Mucosa of stomach (tissue), 1 donor: Measurements from ENCODE around the gene DCAF5.
"Not testable (repeated sequence)": the region's sequence is repeated elsewhere in the genome, so short reads cannot be mapped to it uniquely, and the experiment has no call there.

Experiments
- H3K27me3 ChIP-seq: one replicate; pipeline ENCODE4 v1.7.0; 2013; ENCODE audit warnings: mild to moderate bottlenecking, low read length; ENCODE audit not compliant: control insufficient read depth, insufficient read depth
- H3K36me3 ChIP-seq: one replicate; pipeline ENCODE4 v1.7.0; 2013; ENCODE audit warnings: low read length; ENCODE audit not compliant: control insufficient read depth, insufficient read depth
- H3K4me1 ChIP-seq: one replicate; pipeline ENCODE4 v1.7.0; 2013; ENCODE audit warnings: mild to moderate bottlenecking, low read length; ENCODE audit not compliant: control insufficient read depth, insufficient read depth
- H3K4me3 ChIP-seq: one replicate; pipeline ENCODE4 v1.7.0; 2013; ENCODE audit warnings: low read length
- H3K9ac ChIP-seq: one replicate; pipeline ENCODE4 v1.7.0; 2013; ENCODE audit warnings: mild to moderate bottlenecking, low read length, moderate library complexity
- H3K9me3 ChIP-seq: one replicate; pipeline ENCODE4 v1.7.0; 2013; ENCODE audit warnings: mild to moderate bottlenecking, low read length, moderate library complexity; ENCODE audit not compliant: control insufficient read depth
- donor health status: Pancreatic carcinoma.

Gene DCAF5

DNA sequence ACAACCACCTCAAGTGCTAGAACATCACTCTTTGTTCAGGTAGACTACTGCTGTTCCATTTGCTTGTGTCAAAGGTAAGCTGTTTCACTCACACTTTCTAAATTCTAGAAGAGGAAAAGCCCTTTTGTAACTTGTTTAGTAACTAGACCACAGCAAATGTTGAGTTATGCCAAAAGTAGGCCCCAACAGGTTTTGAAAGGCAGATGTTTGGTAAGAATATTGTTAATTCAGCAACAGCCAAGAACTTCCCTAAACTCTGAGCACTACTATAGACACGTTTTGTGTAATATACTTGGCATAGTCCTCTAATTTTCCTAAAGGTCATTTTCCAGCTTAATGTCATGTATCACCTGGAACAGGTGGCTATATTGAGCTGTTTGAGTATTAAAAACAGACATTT is 79.0 kb downstream of the DCAF5 start:
- no peak overlapping the region for H3K4me3 ChIP-seq
- H3K9ac ChIP-seq = no peak overlapping the region
- no peaks in the 10 kb centered on the region for H3K9me3 ChIP-seq
- no peaks in the 10 kb centered on the region for H3K27me3 ChIP-seq
- H3K36me3 ChIP-seq = no peaks in the 10 kb centered on the region
- peaks cover 14% of the 10 kb centered on the region for H3K4me1 ChIP-seq

GRCh38 chr14:69073429-69073828 is 79.5 kb downstream of the DCAF5 start:
- no peaks in the 10 kb centered on the region for H3K9me3 ChIP-seq
- peaks cover 9% of the 10 kb centered on the region for H3K4me1 ChIP-seq
- H3K36me3 ChIP-seq = no peaks in the 10 kb centered on the region
- no peak overlapping the region for H3K9ac ChIP-seq
- no peak overlapping the region for H3K4me3 ChIP-seq
- no peaks in the 10 kb centered on the region for H3K27me3 ChIP-seq

DNA sequence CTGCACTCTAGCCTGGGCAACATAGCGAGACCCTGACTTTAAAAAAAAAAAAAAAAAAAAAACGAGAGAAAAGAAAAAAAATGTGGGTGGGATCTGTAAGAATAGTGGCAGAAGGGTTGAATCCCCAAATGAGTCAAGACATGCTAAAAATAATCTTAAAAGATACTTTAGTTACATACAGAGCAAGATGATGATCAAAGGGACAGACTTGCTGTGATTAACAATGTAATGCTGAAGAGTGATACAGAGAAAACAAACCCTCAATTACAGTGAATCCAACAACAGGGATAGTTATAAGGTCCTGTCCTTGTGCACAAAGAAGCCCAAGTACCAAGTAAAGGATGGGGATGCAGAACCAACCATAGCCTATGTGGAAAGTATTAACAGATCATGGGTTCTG is 80.3 kb downstream of the DCAF5 start:
- Histone ChIP-seq H3K27me3 (no peaks in the 10 kb centered on the region), H3K4me1 (peaks cover under 1% of the 10 kb centered on the region), H3K9me3 (no peaks in the 10 kb centered on the region), H3K4me3 (no peak overlapping the region), H3K9ac (no peak overlapping the region), H3K36me3 (no peaks in the 10 kb centered on the region)

GRCh38 chr14:69068744-69069421 is 84.0 kb downstream of the DCAF5 start:
- H3K9ac ChIP-seq = no peak overlapping the region
- no peaks in the 10 kb centered on the region for H3K4me1 ChIP-seq
- no peaks in the 10 kb centered on the region for H3K36me3 ChIP-seq
- no peaks in the 10 kb centered on the region for H3K9me3 ChIP-seq
- H3K4me3 ChIP-seq = no peak overlapping the region
- H3K27me3 ChIP-seq = no peaks in the 10 kb centered on the region

- Histone ChIP-seq H3K36me3 (no peaks in the 10 kb centered on the region), H3K27me3 (no peaks in the 10 kb centered on the region), H3K4me3 (no peak overlapping the region)
These were observed 86.3 kb downstream of the DCAF5 start for GRCh38 chr14:69066396-69067171.

GRCh38 chr14:69065934-69066333 is 87.0 kb downstream of the DCAF5 start:
- H3K27me3 ChIP-seq, H3K36me3 ChIP-seq, H3K4me1 ChIP-seq, H3K9me3 ChIP-seq, H3K4me3 ChIP-seq, H3K9ac ChIP-seq: not testable (repeated sequence)

More at GRCh38 chr14:69066396-69067171, 86.3 kb downstream of the DCAF5 start:
- Histone ChIP-seq H3K4me1 (no peaks in the 10 kb centered on the region), H3K9me3 (no peaks in the 10 kb centered on the region), H3K9ac (no peak overlapping the region)

DNA sequence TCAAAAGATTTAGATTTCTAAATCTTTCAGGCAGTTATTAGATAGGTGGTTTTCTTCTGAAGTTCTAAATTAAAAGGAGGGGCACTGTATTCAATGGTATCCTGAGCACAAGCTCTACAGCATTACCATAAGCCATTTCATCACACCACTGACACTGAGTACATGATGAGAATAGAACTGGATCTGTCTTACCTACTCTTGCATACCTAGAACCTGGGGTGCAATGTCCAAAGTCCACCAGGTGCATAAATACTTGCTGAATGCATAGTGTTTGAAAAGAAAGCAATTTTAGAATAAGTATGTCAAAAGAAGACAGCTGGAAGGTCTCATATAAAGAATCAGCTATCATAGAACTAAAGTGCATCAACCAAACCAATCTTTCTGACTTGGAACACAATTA is 88.3 kb downstream of the DCAF5 start:
- no peak overlapping the region for H3K9ac ChIP-seq
- H3K4me1 ChIP-seq = no peaks in the 10 kb centered on the region
- no peaks in the 10 kb centered on the region for H3K36me3 ChIP-seq
- no peaks in the 10 kb centered on the region for H3K27me3 ChIP-seq
- no peak overlapping the region for H3K4me3 ChIP-seq
- no peaks in the 10 kb centered on the region for H3K9me3 ChIP-seq

DNA sequence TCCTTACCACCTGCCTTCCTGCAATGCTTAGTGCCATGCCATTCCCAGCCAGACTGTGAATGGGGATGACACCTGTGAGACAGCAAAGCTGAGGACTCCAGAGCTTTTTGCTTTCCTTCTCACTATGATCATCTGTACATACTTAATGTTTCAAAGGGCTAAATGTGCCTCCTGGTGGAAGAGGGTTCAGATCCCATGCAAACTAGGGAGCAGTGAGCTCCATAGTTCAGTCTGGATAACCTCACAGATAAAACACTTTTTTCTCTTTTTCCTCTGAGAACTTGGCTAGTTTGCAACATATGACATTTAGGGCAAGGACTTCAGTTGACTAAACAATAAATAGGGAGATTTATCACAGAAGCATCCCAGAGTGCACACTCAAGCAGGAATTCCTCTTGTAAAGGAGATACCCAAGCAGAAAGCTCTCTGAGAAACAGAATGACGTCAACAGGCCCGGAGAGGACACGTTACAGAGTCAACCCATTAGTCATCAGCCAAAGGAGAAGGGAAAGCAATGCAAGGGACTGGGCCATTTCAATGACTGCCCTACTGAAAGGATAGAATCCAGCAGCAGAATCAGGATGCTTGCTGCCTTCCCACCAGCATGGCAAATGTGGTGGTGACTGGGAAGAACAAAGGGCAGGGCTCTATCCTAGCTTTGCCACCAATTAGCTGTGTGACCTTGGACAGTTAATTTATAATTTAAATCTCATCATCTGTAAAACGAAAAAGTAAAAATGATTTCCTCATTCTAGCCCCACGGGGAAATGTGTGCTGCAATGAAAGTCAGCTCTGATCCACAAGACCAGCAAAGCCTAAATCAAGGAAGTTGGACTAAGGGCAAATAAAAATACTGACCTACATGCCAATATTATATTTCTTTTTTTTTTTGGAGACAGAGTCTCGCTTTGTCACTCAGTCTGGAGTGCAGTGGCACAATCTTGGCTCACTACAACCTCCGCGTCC is 93.0 kb downstream of the DCAF5 start:
- Histone ChIP-seq H3K27me3 (no peaks in the 10 kb centered on the region), H3K4me3 (no peak overlapping the region), H3K9ac (no peak overlapping the region), H3K36me3 (no peaks in the 10 kb centered on the region), H3K4me1 (no peaks in the 10 kb centered on the region), H3K9me3 (no peaks in the 10 kb centered on the region)

- Histone ChIP-seq H3K9me3 (no peaks in the 10 kb centered on the region), H3K4me3 (no peak overlapping the region), H3K4me1 (peaks cover 8% of the 10 kb centered on the region), H3K36me3 (peaks cover 5% of the 10 kb centered on the region), H3K27me3 (no peaks in the 10 kb centered on the region), H3K9ac (no peak overlapping the region)
These were observed 96.7 kb downstream of the DCAF5 start for GRCh38 chr14:69055999-69056788.

DNA sequence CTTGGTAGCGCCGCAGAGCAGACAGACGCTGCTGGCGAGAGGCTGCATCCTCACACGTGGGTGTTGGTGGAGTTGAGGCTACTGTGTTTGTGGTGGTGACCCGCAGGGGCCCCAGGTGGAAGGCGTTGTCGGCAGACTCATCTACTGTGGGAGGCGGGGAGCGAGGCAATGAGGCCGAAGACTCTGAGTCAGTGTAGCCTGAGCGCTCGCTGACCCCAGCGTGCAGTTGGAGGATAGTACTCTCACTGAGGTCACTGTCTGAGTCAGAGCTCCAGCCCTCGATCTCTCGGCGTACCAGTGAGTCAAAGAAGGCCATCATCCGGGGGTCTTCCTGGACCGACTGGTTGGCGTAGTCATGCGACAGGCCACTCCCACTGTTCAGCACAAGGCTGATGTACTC is 97.8 kb downstream of the DCAF5 start:
- Histone ChIP-seq H3K4me1 (peaks cover 19% of the 10 kb centered on the region), H3K36me3 (peaks cover 5% of the 10 kb centered on the region), H3K9me3 (no peaks in the 10 kb centered on the region), H3K4me3 (no peak overlapping the region), H3K27me3 (no peaks in the 10 kb centered on the region), H3K9ac (no peak overlapping the region)

DNA sequence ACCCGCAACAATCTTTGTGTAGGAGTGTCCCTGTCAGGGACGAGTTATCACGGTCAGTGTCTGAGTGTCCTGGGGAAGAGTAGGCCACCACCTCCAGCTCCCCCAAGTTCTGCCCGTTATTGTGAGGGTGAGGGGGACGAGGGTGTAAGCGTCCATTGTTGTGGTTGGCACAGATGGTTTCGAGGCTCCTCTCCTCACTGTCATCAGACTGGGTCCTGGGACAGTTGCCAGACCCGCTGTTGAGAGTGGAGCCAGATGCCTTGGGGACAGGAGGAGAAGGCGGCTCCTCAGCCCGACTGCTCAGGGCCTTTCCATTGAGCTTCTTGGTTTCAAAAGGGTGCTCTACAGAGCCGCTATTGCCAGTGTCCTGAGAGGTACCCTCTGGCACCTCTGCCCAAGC is 98.9 kb downstream of the DCAF5 start:
- H3K9me3 ChIP-seq = no peaks in the 10 kb centered on the region
- no peak overlapping the region for H3K9ac ChIP-seq
- no peak overlapping the region for H3K4me3 ChIP-seq
- peaks cover 27% of the 10 kb centered on the region for H3K4me1 ChIP-seq
- peaks cover 5% of the 10 kb centered on the region for H3K36me3 ChIP-seq
- no peaks in the 10 kb centered on the region for H3K27me3 ChIP-seq
